Measurements from ENCODE around the gene LTB4R.

LTB4R gene

DNA sequence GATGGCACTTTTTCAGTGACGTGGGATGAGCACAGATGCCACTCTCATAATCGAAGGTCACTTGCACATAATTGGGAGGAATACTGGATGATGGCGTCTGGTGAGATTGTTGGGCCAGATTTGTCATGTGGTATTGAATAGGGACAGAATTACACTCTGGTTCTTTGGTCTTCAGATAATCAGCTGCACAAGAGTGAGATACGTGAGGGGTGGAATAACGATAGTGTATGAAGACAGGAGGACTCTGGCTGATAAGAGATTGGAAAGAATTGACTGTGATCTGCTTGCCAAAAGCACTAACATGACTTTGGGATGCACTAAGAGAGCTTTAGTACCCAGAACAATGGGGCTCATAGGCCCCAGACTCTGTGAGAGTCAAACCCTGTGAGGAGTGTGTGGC lies 32.9 kb upstream of the LTB4R start:
- DNase-seq (ENCODE audit: low spot score), result no peak

DNA sequence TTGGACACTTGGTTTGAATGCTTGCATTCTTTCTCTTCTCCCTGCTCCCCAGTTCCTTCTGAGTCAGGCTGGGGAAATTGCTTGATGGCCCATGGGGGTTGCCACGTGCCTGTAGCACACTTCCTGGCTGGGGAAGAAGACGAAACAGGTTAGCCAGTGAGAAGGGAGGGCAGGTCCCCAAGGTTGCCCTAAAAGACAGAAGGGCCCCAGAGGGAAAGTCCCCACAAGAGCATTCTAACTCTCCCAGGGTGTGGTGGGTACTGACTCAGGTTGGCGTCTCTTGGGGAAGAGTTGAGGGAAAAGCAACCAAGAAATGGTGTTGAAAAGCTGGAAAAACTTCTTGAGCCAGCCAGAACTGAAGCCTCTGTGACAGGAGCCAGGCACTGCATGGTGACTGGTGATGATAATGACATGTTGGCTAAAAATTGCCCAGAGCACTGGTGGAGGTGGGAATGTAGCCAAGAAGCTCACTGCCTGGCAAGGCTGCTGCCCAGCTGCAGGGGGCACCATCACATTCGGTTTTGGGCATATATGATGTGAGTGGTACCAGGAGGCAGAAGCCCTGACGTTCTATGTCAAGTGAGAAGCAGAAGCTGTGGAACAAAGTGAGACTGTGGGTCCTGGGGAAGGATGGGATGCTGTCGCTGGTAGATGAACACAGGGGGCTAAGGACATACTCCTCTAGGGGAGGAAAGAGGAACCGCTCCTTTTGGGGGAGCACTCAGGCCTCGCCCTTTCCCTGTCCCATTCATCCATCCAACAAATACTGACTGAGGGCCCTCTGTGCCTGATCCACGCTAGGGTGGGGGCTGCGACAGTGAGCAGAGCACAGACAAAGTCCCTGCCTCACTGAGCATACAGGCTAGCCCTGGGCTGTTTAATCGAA lies 31.8 kb upstream of the LTB4R start:
- DNase-seq (ENCODE audit: low spot score), result peak; percentile 72

- no peak for DNase-seq (ENCODE audit: low spot score)
Measured at GRCh38 chr14:24280797-24281460, 30.4 kb upstream of the LTB4R start.

DNA sequence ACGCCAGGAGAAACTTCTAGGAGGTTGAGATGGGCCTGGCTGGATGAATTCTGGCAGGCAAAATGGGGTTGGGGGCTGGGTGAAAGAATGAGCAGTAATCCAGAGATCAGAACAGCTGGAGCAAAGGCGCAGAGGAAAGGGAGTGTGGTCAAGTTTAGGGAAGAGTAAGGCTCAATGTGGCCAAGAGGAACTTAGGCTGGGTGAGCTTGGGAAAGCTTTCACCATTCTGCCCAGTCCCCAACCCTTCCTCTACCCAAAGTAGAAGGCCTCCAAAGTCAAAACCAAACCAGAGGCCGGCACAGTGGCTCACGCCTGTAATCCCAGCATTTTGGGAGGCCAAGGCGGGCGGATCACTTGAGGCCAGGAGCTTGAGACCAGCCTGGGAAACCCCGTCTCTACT lies 29.7 kb upstream of the LTB4R start:
- no peak for DNase-seq (ENCODE audit: low spot score)

DNA sequence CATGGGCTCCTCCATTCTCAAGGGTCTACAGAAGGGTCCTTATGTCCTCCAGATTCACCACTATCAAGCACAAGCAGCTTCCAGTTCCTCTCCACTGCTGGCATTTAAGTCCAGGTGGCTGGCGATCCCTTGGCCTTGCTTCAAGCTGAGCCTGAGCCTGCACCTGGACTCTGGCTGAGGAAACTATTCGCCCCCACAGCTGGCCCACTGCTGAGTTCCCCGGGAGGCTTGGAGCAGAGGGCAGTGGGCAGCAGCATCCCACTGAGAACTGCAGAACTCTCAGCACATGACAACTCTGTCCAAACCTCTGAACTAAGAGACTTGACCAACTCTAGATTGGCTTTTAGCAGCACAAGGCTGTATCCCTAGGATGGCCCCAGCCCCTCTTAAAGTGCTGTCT lies 28.6 kb upstream of the LTB4R start:
- DNase-seq (ENCODE audit: low spot score), result no peak

DNA sequence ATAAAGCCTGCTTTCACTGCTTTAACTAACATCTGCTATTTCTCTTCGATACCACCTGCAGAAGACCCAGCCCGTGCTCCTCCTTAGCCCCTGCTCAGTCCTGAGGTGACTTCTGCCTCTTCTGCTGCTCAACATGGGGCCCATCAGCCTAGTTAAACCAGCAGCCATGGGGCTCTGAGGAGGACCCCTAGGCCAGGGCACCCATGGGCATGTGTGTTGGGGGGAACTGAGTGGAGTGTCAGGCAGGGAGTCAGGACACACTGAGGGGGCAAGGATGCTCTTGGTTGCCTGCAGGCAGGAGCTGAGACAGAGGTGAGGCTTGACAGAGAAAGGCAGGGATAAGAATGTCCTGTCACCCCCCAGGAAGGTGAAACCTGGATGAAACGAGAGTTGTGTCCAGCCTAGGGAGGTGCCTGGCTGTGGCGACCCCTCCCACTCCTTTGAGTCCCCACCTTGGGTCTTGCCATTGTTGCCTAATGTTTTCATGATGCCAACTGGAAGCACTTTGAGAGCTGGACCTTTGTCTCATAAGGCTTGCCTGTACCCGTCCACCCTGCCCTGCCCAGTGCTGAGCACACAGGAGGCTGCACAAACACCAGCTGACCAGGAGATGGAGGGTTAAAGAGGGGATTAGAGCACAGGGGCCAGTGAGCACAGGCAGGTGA lies 27.4 kb upstream of the LTB4R start:
- no peak for DNase-seq (ENCODE audit: low spot score)

DNA sequence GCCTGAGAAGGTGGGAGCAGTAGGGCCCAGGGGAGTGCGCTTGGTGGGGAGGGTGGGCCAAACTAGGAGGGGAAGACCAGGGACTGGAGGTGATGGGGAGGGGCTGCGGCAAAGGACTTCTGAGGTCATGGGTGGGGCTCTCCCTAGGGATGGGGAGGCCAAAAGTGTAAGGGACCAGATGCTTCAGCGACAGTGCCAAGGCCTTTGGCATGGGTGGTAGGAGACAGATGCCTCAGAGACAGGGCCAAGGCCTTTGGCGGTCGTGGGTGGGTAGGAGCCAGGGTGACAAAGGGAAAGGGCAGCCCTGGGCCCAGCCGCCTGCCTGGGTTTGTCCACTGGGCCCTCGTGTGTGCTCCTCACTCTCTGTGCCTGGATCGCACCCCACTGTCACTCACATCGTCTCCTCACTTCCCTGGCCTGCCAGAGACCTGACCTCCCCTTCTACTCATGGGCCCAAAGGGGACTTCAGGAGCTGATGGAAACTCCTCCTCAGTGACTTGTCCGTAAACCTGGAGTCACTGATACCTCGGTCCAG lies 26.7 kb upstream of the LTB4R start:
- no peak for DNase-seq (ENCODE audit: low spot score)

GRCh38 chr14:24285351-24285750 lies 26.0 kb upstream of the LTB4R start:
- no peak for DNase-seq (ENCODE audit: low spot score)

- no peak for DNase-seq (ENCODE audit: low spot score)
Measured at GRCh38 chr14:24286996-24287395, 24.3 kb upstream of the LTB4R start.

DNA sequence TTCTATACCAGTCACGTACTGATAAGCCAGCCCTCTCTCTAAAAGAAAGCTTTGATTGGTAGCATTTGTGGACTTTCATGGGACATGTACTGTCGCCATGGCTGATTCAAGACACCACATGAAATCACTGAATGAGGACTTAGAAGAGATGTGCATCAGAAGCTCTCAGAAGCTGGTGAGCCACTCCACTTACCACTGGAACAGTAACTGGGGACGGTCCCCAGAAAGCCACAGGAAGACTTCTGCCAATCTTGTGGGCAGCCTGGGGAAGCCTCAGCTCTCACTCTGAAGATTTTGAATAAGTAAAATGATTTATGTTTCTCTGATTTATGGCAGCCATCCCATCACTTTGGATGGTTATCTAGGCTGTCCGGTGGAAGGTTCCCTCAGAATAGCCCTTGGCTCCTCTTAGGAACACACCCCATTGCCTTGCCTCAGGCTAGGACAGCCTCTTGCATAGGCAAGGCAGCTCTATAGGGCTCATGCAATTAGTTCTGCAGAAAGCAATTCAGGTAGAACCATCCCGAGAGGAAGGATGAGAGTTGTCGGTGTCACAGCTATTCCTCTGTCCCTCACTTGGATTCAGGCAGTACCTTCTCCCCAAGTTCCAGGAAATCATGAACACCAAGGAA lies 21.5 kb upstream of the LTB4R start:
- DNase-seq (ENCODE audit: low spot score), result no peak

- no peak for DNase-seq (ENCODE audit: low spot score)
Measured at GRCh38 chr14:24290746-24291145, 20.6 kb upstream of the LTB4R start.

- DNase-seq (ENCODE audit: low spot score), result no peak
Measured at GRCh38 chr14:24291446-24292117, 19.7 kb upstream of the LTB4R start.

- no peak for DNase-seq (ENCODE audit: low spot score)
Measured at GRCh38 chr14:24292118-24292807, 19.0 kb upstream of the LTB4R start.

GRCh38 chr14:24293525-24293924 lies 17.8 kb upstream of the LTB4R start:
- no peak for DNase-seq (ENCODE audit: low spot score)

DNA sequence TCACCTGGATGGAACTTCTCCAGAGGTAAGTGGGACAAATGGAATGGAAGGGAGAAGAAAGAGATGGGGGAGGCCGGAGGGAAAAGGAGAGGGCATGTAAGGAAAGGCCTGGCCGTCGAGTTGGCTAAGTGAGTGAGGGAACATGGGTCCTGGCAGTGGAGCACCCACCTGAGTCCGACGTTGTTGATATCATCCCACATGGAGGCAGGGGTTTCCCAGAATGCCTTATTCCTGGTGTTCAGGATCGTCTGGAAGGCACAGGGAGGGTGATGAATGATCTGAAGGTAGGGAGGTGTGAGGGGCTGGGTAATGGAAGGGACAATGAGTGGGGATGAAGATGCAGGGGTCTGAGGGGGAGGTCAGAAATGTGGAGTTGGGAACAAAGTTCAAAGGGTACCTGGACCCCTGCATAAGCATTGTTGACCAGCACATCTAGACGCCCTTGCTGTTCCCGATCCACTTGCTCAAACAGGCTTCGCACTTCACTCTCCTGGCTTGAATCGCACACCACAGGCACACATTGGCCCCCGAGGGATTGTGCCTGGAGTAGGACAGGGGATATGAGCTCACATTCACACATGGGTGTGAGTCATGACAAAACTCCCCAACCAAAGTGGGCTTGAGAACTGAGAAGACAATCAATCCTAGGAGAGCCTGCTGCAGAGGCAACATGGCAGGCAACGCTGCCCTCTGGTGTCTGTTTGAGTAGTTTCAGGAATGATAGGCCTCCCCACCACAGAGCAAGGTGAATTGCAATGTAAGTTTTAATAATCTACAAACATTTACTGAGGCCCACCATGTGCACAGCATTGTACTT lies 14.8 kb upstream of the LTB4R start:
- peak; percentile 96 for DNase-seq (ENCODE audit: low spot score)

- peak; percentile 67 for DNase-seq (ENCODE audit: low spot score)
Measured at GRCh38 chr14:24297190-24297964, 13.9 kb upstream of the LTB4R start.

DNA sequence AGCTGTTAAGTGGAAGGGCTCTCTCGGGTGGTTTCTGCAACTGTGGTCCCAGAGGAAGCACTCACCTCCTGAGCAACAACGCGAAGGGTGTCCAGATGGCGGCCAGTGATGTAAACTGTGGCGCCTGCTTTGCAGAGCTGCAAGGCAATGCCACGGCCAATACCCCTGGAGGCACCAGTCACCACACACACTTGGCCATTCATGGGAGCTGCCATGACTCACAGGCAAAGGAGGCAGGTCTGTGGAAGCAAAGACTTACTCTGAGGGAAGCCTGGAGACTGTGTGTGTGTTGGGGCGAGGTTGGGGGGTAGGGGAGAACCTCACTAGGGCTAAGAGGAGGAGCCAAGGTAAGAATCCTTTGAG lies 12.4 kb upstream of the LTB4R start:
- peak; percentile 89 for DNase-seq (ENCODE audit: low spot score)

GRCh38 chr14:24299255-24300191 lies 11.8 kb upstream of the LTB4R start, which contains the start of the genes DHRS1 and NOP9:
TSS of gene DHRS1 (minus strand) at chr14:24299780. CDS start at chr14:24299106, 674 bp downstream.
TSS of gene NOP9 (plus strand) at chr14:24299850. CDS start at chr14:24299955, 105 bp downstream.
- peak; percentile 91 for DNase-seq (ENCODE audit: low spot score)

All from kidney tubule cell (primary cell).